DND-41 (cell line): Measurements from ENCODE around the gene CYTH4.

Experiments used
- ATAC-seq: fragments of 200-7000 bp; cut with Tn5 transposase; 3 replicates; pipeline ENCODE4 v1.9.1; 2021; ENCODE audit warnings: low read depth; ENCODE audit not compliant: insufficient read depth
- DNase-seq: peaks from one replicate; pipeline ENCODE4 v3.0.0-alpha.2; 2020
- H2AFZ ChIP-seq: 2 replicates; pipeline ENCODE4 v1.6.0; 2012; ENCODE audit warnings: low read depth, low read length
- H3K27ac ChIP-seq: 2 replicates; pipeline ENCODE4 v1.5.1; 2012; ENCODE audit warnings: low read length, inconsistent platforms
- H3K27me3 ChIP-seq: fragments of 200-600 bp; sonication (generic); 2 replicates; pipeline ENCODE4 v1.6.0; 2012; ENCODE audit warnings: low read length, mild to moderate bottlenecking, inconsistent platforms; ENCODE audit not compliant: insufficient read depth, poor library complexity
- H3K36me3 ChIP-seq: 2 replicates; pipeline ENCODE4 v1.5.1; 2012; ENCODE audit warnings: low read length, inconsistent platforms; ENCODE audit not compliant: insufficient read depth
- H3K4me1 ChIP-seq: 2 replicates; pipeline ENCODE4 v1.5.1; 2012; ENCODE audit warnings: mild to moderate bottlenecking, low read length; ENCODE audit not compliant: insufficient read depth
- H3K4me2 ChIP-seq: 2 replicates; pipeline ENCODE4 v1.6.0; 2012; ENCODE audit warnings: mild to moderate bottlenecking, moderate library complexity, low read length, inconsistent platforms; ENCODE audit not compliant: insufficient read depth
- H3K4me3 ChIP-seq, 2 experiments: fragments of 200-600 bp in 1 of 2; shearing (Covaris generic) in 1 of 2; 2 replicates each; pipeline ENCODE4 v1.5.1; 2012 to 2016; ENCODE audit warnings: inconsistent platforms in 2 of 2, low read length in 2 of 2, mild to moderate bottlenecking in 2 of 2, low read depth in 1 of 2, moderate library complexity in 1 of 2
- H3K79me2 ChIP-seq: 2 replicates; pipeline ENCODE4 v1.6.0; 2012; ENCODE audit warnings: low read length, inconsistent platforms; ENCODE audit not compliant: insufficient read depth
- H3K9ac ChIP-seq: 2 replicates; pipeline ENCODE4 v1.6.0; 2012; ENCODE audit warnings: low read depth, mild to moderate bottlenecking, inconsistent platforms, low read length, moderate library complexity
- H3K9me3 ChIP-seq: 2 replicates; pipeline ENCODE4 v1.5.1; 2012; ENCODE audit warnings: low read length, moderate library complexity, mild to moderate bottlenecking, inconsistent platforms; ENCODE audit not compliant: insufficient read depth, severe bottlenecking
- H4K20me1 ChIP-seq: 2 replicates; pipeline ENCODE4 v1.6.0; 2012; ENCODE audit warnings: low read length; ENCODE audit not compliant: insufficient read depth
- CTCF ChIP-seq: IDR thresholded peaks from 2 replicates; pipeline ENCODE4 v1.5.1; 2012; ENCODE audit warnings: borderline replicate concordance, low read length, moderate library complexity, mild to moderate bottlenecking; ENCODE audit not compliant: poor library complexity, severe bottlenecking; ENCODE audit errors: extremely low read depth
- EZH2 ChIP-seq: IDR thresholded peaks from 3 replicates; pipeline ENCODE4 v1.6.1; 2012; ENCODE audit warnings: borderline replicate concordance, low read depth, mild to moderate bottlenecking, moderate library complexity, low read length, inconsistent platforms; ENCODE audit not compliant: severe bottlenecking

Gene CYTH4

GRCh38 chr22:37345863-37346504, 63.7 kb downstream of the CYTH4 start:
- Histone ChIP-seq H3K27me3 (no peaks in the 10 kb centered on the region), H3K4me3 (no peak overlapping the region), H4K20me1 (no peaks in the 10 kb centered on the region), H3K27ac (no peak overlapping the region), H3K79me2 (no peaks in the 10 kb centered on the region), H3K4me2 (no peak overlapping the region), H2AFZ (no peak overlapping the region), H3K9ac (no peak overlapping the region), H3K9me3 (no peaks in the 10 kb centered on the region), H3K36me3 (no peaks in the 10 kb centered on the region), H3K4me1 (no peaks in the 10 kb centered on the region)
- TF ChIP-seq EZH2 (no peak), CTCF (no peak)
- DNase-seq (no peak), ATAC-seq (no peak)

GRCh38 chr22:37346505-37346895, 64.2 kb downstream of the CYTH4 start:
- Histone ChIP-seq H4K20me1 (no peaks in the 10 kb centered on the region), H3K36me3 (no peaks in the 10 kb centered on the region), H3K4me3 (no peak overlapping the region), H3K9me3 (no peaks in the 10 kb centered on the region), H3K27ac (no peak overlapping the region), H3K4me2 (no peak overlapping the region), H3K79me2 (no peaks in the 10 kb centered on the region), H3K27me3 (no peaks in the 10 kb centered on the region), H3K4me1 (no peaks in the 10 kb centered on the region), H2AFZ (no peak overlapping the region), H3K9ac (no peak overlapping the region)
- no peak for DNase-seq
- TF ChIP-seq CTCF: no peak
- no peak for ATAC-seq

GRCh38 chr22:37349043-37349814, 66.9 kb downstream of the CYTH4 start:
- Histone ChIP-seq H3K9ac (no peak overlapping the region), H3K9me3 (no peaks in the 10 kb centered on the region), H3K4me3 (no peak overlapping the region), H3K36me3 (no peaks in the 10 kb centered on the region), H3K79me2 (no peaks in the 10 kb centered on the region), H3K4me2 (no peak overlapping the region), H3K27ac (no peak overlapping the region), H3K4me1 (no peaks in the 10 kb centered on the region), H4K20me1 (no peaks in the 10 kb centered on the region), H2AFZ (no peak overlapping the region), H3K27me3 (peaks cover 4% of the 10 kb centered on the region)
- ATAC-seq (no peak), DNase-seq (no peak)
- TF ChIP-seq EZH2: no peak
- TF ChIP-seq CTCF: no peak
